CD4-positive, alpha-beta T cell (primary cell): ENCODE measurements around the gene CRX. TPM values are rescaled to one million over a fixed set of nuclear protein-coding genes. Genes with fewer than 3 reads are reported as not detected.
"Not testable (repeated sequence)": the region's sequence is repeated elsewhere in the genome, so short reads cannot be mapped to it uniquely, and the experiment has no call there.

Experiments
- ATAC-seq: fragments of 200-7000 bp; cut with Tn5 transposase; one replicate; pipeline ENCODE4 v1.10.0; 2022; ENCODE audit warnings: mild to moderate bottlenecking; ENCODE audit not compliant: poor library complexity
- CTCF ChIA-PET: fragments of 350-600 bp; sonication (Branson Sonifier 250); formaldehyde crosslinking; loops from one replicate; lab custom pipeline; 2021; ENCODE audit warnings: antibody characterized with exemption, inconsistent platforms; lab: Charles Lee
- POLR2A ChIA-PET: fragments of 350-600 bp; sonication (Branson Sonifier 250); formaldehyde crosslinking; loops from one replicate; lab custom pipeline; 2021; ENCODE audit warnings: antibody characterized with exemption, inconsistent platforms; lab: Charles Lee
- DNase-seq, 14 experiments: peaks; one replicate each; pipeline ENCODE4 v3.0.0-alpha.2; 2013 to 2020; ENCODE audit warnings: mixed read lengths in 2 of 14
- H3K27ac ChIP-seq, 2 donors: one replicate each; pipeline versions ENCODE4 v1.5.1 to v1.7.0; 2013; ENCODE audit warnings: low read length in 2 of 2, low read depth in 1 of 2, mild to moderate bottlenecking in 1 of 2
- H3K27me3 ChIP-seq, 2 experiments: 1 replicate in 1 of 2; 2 replicates in 1 of 2; pipeline versions ENCODE4 v1.6.1 to v1.7.0; 2013; ENCODE audit warnings: low read length in 2 of 2, control low read depth in 1 of 2, mild to moderate bottlenecking in 1 of 2, moderate library complexity in 1 of 2; ENCODE audit not compliant: insufficient read depth in 2 of 2, control insufficient read depth in 1 of 2
- H3K36me3 ChIP-seq: one replicate; pipeline ENCODE4 v1.6.1; 2013; ENCODE audit warnings: low read length, control low read depth; ENCODE audit not compliant: insufficient read depth
- H3K4me1 ChIP-seq: one replicate; pipeline ENCODE4 v1.6.1; 2013; ENCODE audit warnings: low read length, control low read depth; ENCODE audit not compliant: insufficient read depth
- H3K4me3 ChIP-seq: one replicate; pipeline ENCODE4 v1.5.1; 2013; ENCODE audit warnings: mild to moderate bottlenecking, low read length, moderate library complexity
- H3K9me3 ChIP-seq, 2 experiments: 1 replicate in 1 of 2; 2 replicates in 1 of 2; pipeline versions ENCODE4 v1.6.1 to v1.7.0; 2013; ENCODE audit warnings: low read length in 2 of 2, mild to moderate bottlenecking in 2 of 2, control low read depth in 1 of 2, moderate library complexity in 1 of 2; ENCODE audit not compliant: control insufficient read depth in 1 of 2, insufficient read depth in 1 of 2
- H3K27ac Mint-ChIP-seq: one replicate; pipeline ENCODE4 v1.8.0; 2020; ENCODE audit warnings: mixed read lengths
- H3K27me3 Mint-ChIP-seq: one replicate; pipeline ENCODE4 v1.8.0; 2021; ENCODE audit warnings: mixed read lengths
- H3K36me3 Mint-ChIP-seq: one replicate; pipeline ENCODE4 v1.8.0; 2021; ENCODE audit warnings: low read depth, mixed read lengths
- H3K4me1 Mint-ChIP-seq: one replicate; pipeline ENCODE4 v1.8.0; 2021; ENCODE audit warnings: low read depth, mixed read lengths
- H3K4me3 Mint-ChIP-seq: one replicate; pipeline ENCODE4 v1.8.0; 2020; ENCODE audit warnings: mild to moderate bottlenecking, mixed read lengths
- H3K9me3 Mint-ChIP-seq: one replicate; pipeline ENCODE4 v1.8.0; 2020; ENCODE audit warnings: mixed read lengths
- CTCF ChIP-seq: fragments of 200-600 bp; IDR thresholded peaks from one replicate; pipeline ENCODE4 v1.8.0; 2022; ENCODE audit warnings: antibody characterized with exemption, mild to moderate bottlenecking
- intact Hi-C, 2 experiments: fragments of 100-400 bp; cut with DNase I in 1 of 2; cut with micrococcal nuclease in 1 of 2; formaldehyde crosslinking; loops; one replicate each; pipeline versions ENCODE4 v1.15.1 to v1.9.0; 2023 to 2025; cut with DNase I, micrococcal nuclease
- total RNA-seq, 174 experiments: library from RNA in 2 of 174; stranded (reverse) in 2 of 174; gene quantifications; one replicate each; pipeline ENCODE4 v1.2.3 and lab custom pipeline; 2021 to 2026

CRX gene
- total RNA-seq, 2 experiments from 2014 or later, result not detected

- H3K9me3 ChIP-seq, H3K36me3 Mint-ChIP-seq, H3K4me1 ChIP-seq, H3K9me3 Mint-ChIP-seq, H3K4me3 Mint-ChIP-seq, intact Hi-C loops, H3K27ac ChIP-seq, ATAC-seq, H3K27ac Mint-ChIP-seq, POLR2A ChIA-PET, H3K4me3 ChIP-seq, H3K36me3 ChIP-seq, DNase-seq, H3K4me1 Mint-ChIP-seq, CTCF ChIA-PET, H3K27me3 ChIP-seq: not testable (repeated sequence)
- peaks cover 31% of the 10 kb centered on the region for H3K27me3 Mint-ChIP-seq
Observed at GRCh38 chr19:47859838-47860237, 38.1 kb downstream of the CRX start.

DNA sequence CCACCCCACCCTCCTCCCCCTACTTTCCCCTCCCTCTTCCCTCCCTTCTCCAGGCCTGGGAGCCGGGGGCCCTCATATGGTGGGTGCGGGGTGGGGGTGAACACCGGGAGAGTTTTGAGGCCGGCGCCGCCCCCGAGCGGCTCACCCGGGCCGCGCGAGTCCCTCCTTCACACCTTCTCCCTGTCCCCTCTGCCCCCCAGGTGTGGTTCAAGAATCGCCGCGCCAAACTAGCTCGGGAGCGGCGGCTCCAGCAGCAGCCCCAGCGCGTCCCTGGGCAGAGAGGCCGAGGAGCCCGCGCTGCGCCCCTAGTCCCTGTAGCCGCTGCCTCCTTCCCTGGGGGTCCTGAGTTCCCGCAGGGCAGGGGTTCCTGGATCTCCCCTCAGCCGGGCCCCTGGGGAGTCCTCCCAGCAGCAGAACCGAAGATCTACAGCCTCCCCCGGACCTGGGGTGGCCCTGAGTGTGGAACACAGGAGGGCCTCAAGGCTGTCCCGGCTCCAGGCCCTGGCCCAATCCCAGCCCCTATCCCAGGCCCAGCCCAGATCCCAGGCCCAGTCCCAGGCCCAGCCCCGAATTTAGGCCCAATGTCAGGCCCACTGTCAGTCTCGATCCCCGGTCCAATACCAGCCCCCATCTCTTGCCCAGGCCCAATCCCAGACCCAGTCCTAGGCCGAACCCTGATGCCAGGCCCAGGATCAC is 39.0 kb downstream of the CRX start:
- H3K27ac ChIP-seq, result no peak overlapping the region
- H3K36me3 ChIP-seq, result no peaks in the 10 kb centered on the region
- intact Hi-C loops, result no loop called here
- no peak for DNase-seq
- H3K27me3 ChIP-seq, result peaks cover 0 to 2% of the 10 kb centered on the region in 2 experiments
- Mint-ChIP-seq H3K4me3 (no peak overlapping the region), H3K9me3 (no peaks in the 10 kb centered on the region), H3K27me3 (peaks cover 31% of the 10 kb centered on the region), H3K4me1 (no peaks in the 10 kb centered on the region), H3K27ac (no peak overlapping the region), H3K36me3 (no peaks in the 10 kb centered on the region)
- H3K4me3 ChIP-seq, result no peak overlapping the region
- H3K4me1 ChIP-seq, result peaks cover 4% of the 10 kb centered on the region
- ChIA-PET CTCF (no interaction called here), POLR2A (interaction anchor here (0.6 kb wide), 1 partner anchor 26 kb away, joined by 4 read pairs; no protein-coding TSS in a partner anchor)
- ATAC-seq, result no peak
- peaks cover 0 to 8% of the 10 kb centered on the region in 2 experiments for H3K9me3 ChIP-seq
- TF ChIP-seq CTCF, result no peak

- intact Hi-C loops, result no loop called here
- Histone ChIP-seq H3K27ac (no peak overlapping the region), H3K36me3 (no peaks in the 10 kb centered on the region), H3K27me3 (no peaks in the 10 kb centered on the region), H3K4me3 (no peak overlapping the region), H3K4me1 (peaks cover 4% of the 10 kb centered on the region), H3K9me3 (peaks cover 0 to 8% of the 10 kb centered on the region in 2 experiments)
- ChIA-PET POLR2A (interaction anchor here (0.6 kb wide), 1 partner anchor 26 kb away, joined by 4 read pairs; no protein-coding TSS in a partner anchor), CTCF (no interaction called here)
- Mint-ChIP-seq H3K27ac (no peak overlapping the region), H3K4me3 (no peak overlapping the region), H3K9me3 (no peaks in the 10 kb centered on the region), H3K36me3 (no peaks in the 10 kb centered on the region), H3K27me3 (peaks cover 31% of the 10 kb centered on the region), H3K4me1 (no peaks in the 10 kb centered on the region)
- ATAC-seq, result no peak
- DNase-seq, result no peak
- no peak for TF ChIP-seq CTCF
Observed at GRCh38 chr19:47861630-47862029, 39.9 kb downstream of the CRX start.
